ENCODE data around the gene ZG16B. TPM values are rescaled to one million over a fixed set of nuclear protein-coding genes. Genes with fewer than 3 reads are reported as not detected.

Gene ZG16B
- total RNA-seq, 1 experiment from 2014 or later: 19.9 TPM

DNA sequence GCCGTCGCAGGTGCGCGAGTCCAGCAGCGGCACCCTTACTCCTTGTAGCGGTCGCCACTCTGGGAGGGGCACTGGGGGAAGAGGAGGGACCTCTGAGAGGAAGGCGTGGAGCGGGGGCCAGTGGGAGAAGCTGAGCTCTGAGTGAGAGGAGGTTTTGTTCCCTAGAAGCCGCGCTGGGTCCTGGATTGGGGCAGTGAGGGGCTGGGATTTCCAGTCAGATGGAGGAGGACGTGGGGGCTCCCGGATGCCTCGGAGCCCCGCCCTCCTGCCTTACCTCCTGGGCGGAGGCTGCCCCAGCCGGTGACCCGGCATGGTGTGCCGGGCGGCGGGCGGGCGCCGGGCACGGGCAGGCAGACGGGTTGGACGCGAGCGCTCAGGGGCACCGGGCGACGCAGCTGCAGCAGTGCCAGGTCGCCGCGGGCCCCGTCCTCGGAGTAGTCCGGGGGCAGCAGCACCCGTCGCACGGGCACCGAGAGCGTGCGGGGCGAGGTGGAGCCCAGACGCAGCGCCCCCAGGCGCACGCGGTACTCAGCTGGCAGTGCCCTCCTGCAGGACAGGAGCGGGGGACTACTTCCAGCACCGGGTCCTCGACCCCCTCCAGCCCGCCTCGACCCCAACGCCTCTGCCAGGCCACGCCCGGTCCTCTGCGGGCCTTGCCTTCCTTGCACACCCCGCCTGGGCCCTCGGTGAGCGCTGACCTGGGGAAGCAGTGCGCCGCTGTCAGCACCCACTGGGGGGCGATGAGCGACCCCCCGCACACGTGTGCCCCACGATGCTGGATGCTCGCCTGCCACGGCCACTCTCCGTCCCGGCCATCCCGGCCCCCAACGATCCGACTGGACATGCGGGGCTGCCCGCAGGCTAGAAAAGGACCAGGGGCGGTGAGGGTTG lies 44.8 kb upstream of the ZG16B start:
- DNase-seq: peak in 1 of 2 experiments; percentile 48
- intact Hi-C loops (cut with micrococcal nuclease; ENCODE audit: unreplicated experiment): no loop called here
- H3K27me3 ChIP-seq (ENCODE audit: insufficient read depth, low read depth): peaks cover 3% of the 10 kb centered on the region; the same call in 1 of the 2 replicates
- CTCF ChIA-PET: no interaction called here
- no peaks in the 10 kb centered on the region for H3K9me2 ChIP-seq (ENCODE audit: insufficient read depth)
- no peak overlapping the region for H2AFZ ChIP-seq
- no peaks in the 10 kb centered on the region for H3K4me1 ChIP-seq (replicated peaks; ENCODE audit: insufficient read depth)
- H4K20me1 ChIP-seq (ENCODE audit: insufficient read depth): no peaks in the 10 kb centered on the region
- H3K36me3 ChIP-seq (ENCODE audit: low read depth): no peaks in the 10 kb centered on the region
- H3K4me3 ChIP-seq: no peak overlapping the region
- BruUV-seq (replicated peaks): no TSS peak
- H3K27ac ChIP-seq: no peak overlapping the region
- POLR2A ChIA-PET (ENCODE audit: unreplicated experiment): interaction anchor here (0.6 to 0.7 kb wide), 4 partner anchors 9 to 1704 kb away, joined by 3 to 6 read pairs (median 3); no protein-coding TSS in a partner anchor
- no peak for TF ChIP-seq EZH2 (IDR thresholded peaks at IDR 0.05; ENCODE audit: low read depth)
- H3K79me2 ChIP-seq (ENCODE audit: low read depth): no peaks in the 10 kb centered on the region
- peak overlapping the region; percentile 26; the same call in 1 of the 2 replicates for H3K4me2 ChIP-seq
- no peaks in the 10 kb centered on the region for H3K9me3 ChIP-seq (ENCODE audit: insufficient read depth, low read depth)
- H3F3A ChIP-seq (ENCODE audit: insufficient read depth, low read depth): peaks cover 13% of the 10 kb centered on the region; the same call in 1 of the 2 replicates

DNA sequence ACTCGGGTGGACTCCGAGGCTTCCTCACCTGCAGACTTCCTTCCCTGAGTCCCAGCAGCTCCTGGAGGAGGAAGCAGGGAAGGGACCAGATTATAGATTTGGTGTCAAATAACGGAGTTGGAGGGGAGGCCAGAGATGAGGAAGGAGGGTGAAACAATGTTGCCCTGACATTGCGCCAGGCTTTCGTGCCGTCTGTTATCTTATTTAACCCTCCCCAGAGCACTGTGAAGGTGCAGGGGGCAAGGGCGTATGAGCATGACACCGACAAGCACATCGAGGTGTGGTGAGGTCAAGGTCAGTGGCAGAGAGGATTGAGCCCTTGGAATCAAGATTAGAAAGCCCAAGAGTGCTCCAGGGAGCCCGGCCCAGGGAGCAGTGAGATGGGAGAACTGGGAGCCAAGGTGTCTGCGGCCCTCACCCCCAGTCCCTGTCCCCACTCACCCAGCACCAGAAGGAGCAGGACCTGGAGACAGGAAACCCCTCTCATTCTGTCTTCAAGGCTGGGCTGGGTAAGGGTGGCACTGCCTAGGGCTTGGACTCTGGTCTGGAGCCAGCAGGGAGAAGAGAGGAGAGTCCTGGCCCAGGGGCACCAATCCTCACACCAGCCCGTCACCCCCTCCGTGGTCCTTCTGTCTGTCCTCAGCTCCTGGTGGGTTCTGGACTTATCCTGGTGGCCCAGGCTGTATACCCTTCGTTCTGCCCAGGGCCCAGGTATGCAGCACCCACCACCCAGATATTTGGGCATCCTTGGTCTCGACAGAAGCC lies 43.9 kb upstream of the ZG16B start:
- Histone ChIP-seq H2AFZ (no peak overlapping the region), H3K36me3 (ENCODE audit: low read depth) (no peaks in the 10 kb centered on the region), H3K79me2 (ENCODE audit: low read depth) (no peaks in the 10 kb centered on the region), H3K27me3 (ENCODE audit: insufficient read depth, low read depth) (peaks cover 3% of the 10 kb centered on the region; the same call in 1 of the 2 replicates), H3K4me1 (replicated peaks; ENCODE audit: insufficient read depth) (no peaks in the 10 kb centered on the region), H3K9me3 (ENCODE audit: insufficient read depth, low read depth) (no peaks in the 10 kb centered on the region), H3K27ac (no peak overlapping the region), H3K9me2 (ENCODE audit: insufficient read depth) (no peaks in the 10 kb centered on the region), H4K20me1 (ENCODE audit: insufficient read depth) (no peaks in the 10 kb centered on the region), H3K4me3 (no peak overlapping the region), H3F3A (ENCODE audit: insufficient read depth, low read depth) (peaks cover 6% of the 10 kb centered on the region; the same call in 1 of the 2 replicates), H3K4me2 (peak overlapping the region; percentile 26; the same call in 1 of the 2 replicates)
- TF ChIP-seq, protein P1, sequence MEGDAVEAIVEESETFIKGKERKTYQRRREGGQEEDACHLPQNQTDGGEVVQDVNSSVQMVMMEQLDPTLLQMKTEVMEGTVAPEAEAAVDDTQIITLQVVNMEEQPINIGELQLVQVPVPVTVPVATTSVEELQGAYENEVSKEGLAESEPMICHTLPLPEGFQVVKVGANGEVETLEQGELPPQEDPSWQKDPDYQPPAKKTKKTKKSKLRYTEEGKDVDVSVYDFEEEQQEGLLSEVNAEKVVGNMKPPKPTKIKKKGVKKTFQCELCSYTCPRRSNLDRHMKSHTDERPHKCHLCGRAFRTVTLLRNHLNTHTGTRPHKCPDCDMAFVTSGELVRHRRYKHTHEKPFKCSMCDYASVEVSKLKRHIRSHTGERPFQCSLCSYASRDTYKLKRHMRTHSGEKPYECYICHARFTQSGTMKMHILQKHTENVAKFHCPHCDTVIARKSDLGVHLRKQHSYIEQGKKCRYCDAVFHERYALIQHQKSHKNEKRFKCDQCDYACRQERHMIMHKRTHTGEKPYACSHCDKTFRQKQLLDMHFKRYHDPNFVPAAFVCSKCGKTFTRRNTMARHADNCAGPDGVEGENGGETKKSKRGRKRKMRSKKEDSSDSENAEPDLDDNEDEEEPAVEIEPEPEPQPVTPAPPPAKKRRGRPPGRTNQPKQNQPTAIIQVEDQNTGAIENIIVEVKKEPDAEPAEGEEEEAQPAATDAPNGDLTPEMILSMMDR (conservative IDR thresholded peaks at IDR 0.05): no peak
- no peak for TF ChIP-seq EZH2 (IDR thresholded peaks at IDR 0.05; ENCODE audit: low read depth)
- DNase-seq: no peak
- ChIA-PET POLR2A (ENCODE audit: unreplicated experiment) (interaction anchor here (0.6 to 0.7 kb wide), 2 partner anchors 8 to 1537 kb away, joined by 3 read pairs; no protein-coding TSS in a partner anchor), CTCF (no interaction called here)
- no TSS peak for BruUV-seq (replicated peaks)
- intact Hi-C loops (cut with micrococcal nuclease; ENCODE audit: unreplicated experiment): no loop called here

DNA sequence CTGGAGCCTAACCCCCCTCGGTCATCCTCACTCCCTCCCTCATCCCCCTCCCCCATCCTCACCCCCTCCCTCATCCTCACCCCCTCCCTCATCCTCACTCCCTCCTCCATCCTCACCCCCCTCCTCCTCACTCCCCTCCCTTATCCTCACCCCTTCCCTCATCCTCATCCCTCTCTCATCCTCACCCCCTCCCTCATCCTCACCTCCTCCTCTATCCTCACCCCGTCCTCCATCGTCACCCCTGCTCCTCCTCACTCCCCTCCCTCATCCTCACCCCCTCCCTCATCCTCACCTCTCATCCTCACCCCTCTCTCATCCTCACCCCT lies 43.3 kb upstream of the ZG16B start:
- DNase-seq: no peak
- Histone ChIP-seq H3F3A (ENCODE audit: insufficient read depth, low read depth) (peaks cover 5% of the 10 kb centered on the region; the same call in 1 of the 2 replicates), H3K27ac (no peak overlapping the region), H3K9me3 (ENCODE audit: insufficient read depth, low read depth) (no peaks in the 10 kb centered on the region), H3K36me3 (ENCODE audit: low read depth) (no peaks in the 10 kb centered on the region), H3K27me3 (ENCODE audit: insufficient read depth, low read depth) (peaks cover 3% of the 10 kb centered on the region; the same call in 1 of the 2 replicates), H3K4me1 (replicated peaks; ENCODE audit: insufficient read depth) (no peaks in the 10 kb centered on the region), H2AFZ (no peak overlapping the region), H3K79me2 (ENCODE audit: low read depth) (no peaks in the 10 kb centered on the region), H3K9me2 (ENCODE audit: insufficient read depth) (no peaks in the 10 kb centered on the region), H4K20me1 (ENCODE audit: insufficient read depth) (no peaks in the 10 kb centered on the region), H3K4me3 (no peak overlapping the region), H3K4me2 (no peak overlapping the region)
- intact Hi-C loops (cut with micrococcal nuclease; ENCODE audit: unreplicated experiment): no loop called here
- POLR2A ChIA-PET (ENCODE audit: unreplicated experiment): no interaction called here
- no TSS peak for BruUV-seq (replicated peaks)
- no peak for TF ChIP-seq EZH2 (IDR thresholded peaks at IDR 0.05; ENCODE audit: low read depth)
- TF ChIP-seq, protein P1 (conservative IDR thresholded peaks at IDR 0.05): no peak
- CTCF ChIA-PET: no interaction called here
